RPMI8226 (cell line): ENCODE data around the gene RPL34.

Experiments used
- DNase-seq: peaks from one replicate; pipeline ENCODE4 v3.0.0-alpha.2; 2015

The RPL34 gene

GRCh38 chr4:108624263-108625056, 4.1 kb downstream of the RPL34 start:
- no peak for DNase-seq

GRCh38 chr4:108626056-108626455, 5.7 kb downstream of the RPL34 start:
- DNase-seq = no peak

GRCh38 chr4:108628411-108628810, 8.0 kb downstream of the RPL34 start:
- DNase-seq = no peak

GRCh38 chr4:108635070-108635655, 14.8 kb downstream of the RPL34 start:
- no peak for DNase-seq

- no peak for DNase-seq
Observed at GRCh38 chr4:108636246-108636645, 15.9 kb downstream of the RPL34 start.

GRCh38 chr4:108637856-108638255, 17.5 kb downstream of the RPL34 start:
- no peak for DNase-seq

GRCh38 chr4:108644237-108644636, 23.9 kb downstream of the RPL34 start:
- no peak for DNase-seq

- DNase-seq = no peak
Observed at GRCh38 chr4:108646706-108647105, 26.3 kb downstream of the RPL34 start.

GRCh38 chr4:108649863-108650211, 29.5 kb downstream of the RPL34 start:
- DNase-seq = no peak

- peak; percentile 91 for DNase-seq
Observed at GRCh38 chr4:108650212-108651013, 30.0 kb downstream of the RPL34 start, which contains the start of gene OSTC. OSTC (plus strand) TSS chr4:108650599; CDS start chr4:108650656, 57 bp downstream.

- DNase-seq = peak; percentile 34
Observed at GRCh38 chr4:108651014-108651791, 30.8 kb downstream of the RPL34 start.

- DNase-seq = no peak
Observed at GRCh38 chr4:108662629-108663028, 42.3 kb downstream of the RPL34 start.

- DNase-seq = no peak
Observed at GRCh38 chr4:108674356-108674977, 54.1 kb downstream of the RPL34 start.
